NCI-H1930 (cell line): ENCODE measurements around the gene SEPTIN12.
"Not testable (repeated sequence)": the region's sequence is repeated elsewhere in the genome, so short reads cannot be mapped to it uniquely, and the experiment has no call there.

ENCODE experiments used
- DNase-seq, 2 experiments: peaks; one replicate each; lab custom pipeline; 2025; lab: John Stamatoyannopoulos, UW

The SEPTIN12 gene

DNA sequence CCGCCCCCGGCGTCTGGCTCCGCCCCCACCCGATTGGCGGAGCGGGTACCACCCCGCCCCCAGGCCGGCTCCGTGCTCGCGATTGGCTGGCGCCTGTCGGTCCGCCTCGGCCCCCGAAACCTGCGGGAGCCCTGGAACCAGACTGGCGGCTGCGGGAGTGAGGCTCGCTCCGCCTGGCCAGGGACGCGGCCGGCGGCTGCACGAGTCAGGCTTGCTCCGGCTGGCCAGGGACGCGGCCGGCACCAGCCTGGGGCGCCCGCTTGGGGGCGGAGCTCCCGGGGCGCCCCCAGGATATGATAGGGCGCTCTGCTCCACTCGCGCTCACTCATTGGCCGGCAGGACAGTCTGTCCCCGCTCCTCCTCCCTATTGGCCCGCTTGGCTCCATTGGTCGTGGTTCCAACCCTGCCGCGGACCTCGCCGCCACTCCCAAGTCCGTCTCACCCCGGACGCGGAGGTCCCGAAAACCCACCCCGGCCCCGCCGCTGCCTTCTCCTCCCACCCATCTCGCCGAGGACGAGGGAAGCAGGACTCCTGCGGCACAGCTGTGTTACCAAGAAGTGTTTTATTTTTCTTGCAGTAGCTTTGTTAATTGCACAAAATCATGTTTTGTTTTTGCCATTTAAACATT, 14.6 kb upstream of the SEPTIN12 start:
- peak; percentile 90 to 96 for DNase-seq

DNA sequence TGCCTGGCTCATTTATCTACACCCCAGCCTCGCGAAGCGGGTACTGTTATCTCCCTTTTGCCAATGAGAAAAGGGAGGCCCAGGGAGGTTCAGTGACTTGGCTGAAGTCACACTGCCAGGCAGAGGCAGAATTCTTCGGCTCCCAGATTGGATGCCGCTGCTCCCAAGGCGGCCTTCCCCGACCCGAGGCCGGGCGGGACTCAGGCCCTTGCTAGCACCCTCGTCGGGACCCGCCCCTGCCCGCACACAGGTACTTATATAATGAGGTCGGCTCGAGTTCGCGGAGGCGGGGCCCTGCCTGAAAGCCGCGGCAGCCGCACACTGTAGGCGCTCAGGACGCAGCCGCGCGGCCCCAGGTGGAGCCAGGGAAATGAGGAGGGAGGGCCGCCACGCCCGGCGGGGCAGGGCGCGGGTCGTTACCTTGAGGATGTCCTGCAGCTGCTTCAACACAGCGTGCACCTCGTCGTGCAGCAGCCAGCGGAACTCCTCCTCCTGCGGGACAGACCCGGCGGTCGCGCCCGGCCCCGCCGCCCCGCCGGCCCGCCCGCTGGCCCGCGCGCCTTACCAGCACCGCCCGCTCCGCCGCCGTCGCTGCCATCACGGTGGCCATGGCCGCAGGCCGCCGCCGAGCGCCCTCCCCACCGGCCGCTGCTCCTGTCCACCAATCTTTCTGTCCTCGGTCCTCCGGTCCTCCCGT, 14.0 kb upstream of the SEPTIN12 start, which contains the start of gene ROGDI:
Gene ROGDI (minus strand): TSS at position 672 of the 697 bp plus-strand sequence. CDS start 62 bp downstream, at position 610.
- DNase-seq, result peak; percentile 83 to 87

DNA sequence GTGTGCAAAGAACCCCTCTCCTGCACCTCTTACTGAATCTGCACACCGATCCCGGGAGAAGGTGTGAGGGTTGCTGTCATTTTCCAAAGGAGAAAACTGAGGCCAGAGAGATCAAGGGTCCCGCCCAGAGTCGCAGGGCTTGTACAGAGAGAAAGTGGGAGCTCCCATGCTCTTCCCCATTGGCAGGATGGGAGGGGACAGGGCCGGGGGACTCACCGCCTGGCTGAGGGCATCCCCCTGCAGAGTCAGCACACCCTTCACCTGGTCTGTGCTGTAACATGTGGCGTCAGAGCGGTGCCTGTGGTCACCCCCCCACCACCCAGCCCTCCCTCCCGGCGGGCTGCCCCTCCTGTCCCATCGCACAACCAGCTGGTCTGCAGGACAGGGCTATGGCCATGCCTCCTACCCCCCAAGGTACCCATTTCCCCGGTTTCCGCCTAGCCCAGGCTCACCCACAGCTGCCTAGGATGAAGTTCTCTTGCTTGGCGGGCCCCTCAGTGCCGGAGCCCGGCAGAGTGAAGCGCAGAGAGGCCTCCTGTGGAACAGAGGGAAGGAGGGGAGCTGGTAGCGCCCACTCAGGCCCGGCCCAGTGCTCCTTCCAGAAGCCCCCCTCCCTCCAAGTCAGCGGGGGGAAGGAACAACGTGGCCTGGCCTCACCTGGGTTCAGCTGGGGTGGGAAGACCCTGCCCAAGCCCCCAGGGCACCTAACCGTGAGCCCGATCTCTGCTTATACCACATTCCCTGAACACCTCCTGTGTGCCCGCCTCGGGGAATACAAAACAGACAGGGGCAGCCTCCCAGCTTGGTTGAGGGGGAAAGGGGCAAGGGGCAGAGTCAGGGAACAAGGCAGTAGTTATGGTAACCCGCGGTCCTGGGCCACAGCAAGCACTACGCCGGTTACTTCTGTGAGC, 13.2 kb upstream of the SEPTIN12 start:
- DNase-seq, result no peak

DNA sequence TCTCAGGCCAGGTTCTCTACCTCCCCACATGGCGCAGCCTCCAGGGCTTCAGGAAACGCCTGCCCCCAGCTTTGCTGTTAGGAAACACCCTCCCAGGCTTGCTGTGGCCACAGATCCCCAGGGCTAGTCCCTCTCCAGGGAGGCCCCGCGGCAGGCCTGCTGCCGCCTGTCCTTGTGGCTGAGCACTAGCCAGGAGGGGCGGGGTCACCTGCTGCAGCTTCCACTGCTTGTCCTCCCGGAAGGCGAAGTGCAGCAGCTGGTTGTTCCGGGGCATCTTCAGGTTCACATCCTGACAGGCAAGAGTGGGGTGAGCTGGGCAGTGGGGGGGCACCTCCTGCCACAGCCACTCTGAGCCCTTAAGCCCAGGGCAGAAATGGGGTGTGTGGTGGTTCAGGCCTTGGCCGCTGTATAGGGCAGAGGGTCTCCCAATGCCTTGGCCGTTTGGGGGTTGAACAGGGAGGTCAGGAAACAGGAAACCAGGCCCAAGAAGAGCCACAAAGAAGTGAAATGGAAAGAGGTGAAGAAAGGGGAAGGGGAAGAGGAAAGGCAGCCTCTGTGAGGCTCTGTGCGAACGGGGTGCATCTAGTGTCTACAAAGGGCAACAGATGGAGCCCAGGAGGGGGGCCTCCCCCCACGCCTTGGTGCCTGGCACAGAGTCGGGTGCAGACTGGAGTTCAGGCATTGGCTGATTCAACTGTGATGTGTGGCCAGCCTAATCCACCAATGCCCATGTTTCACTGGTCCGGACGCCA, 12.3 kb upstream of the SEPTIN12 start:
- no peak for DNase-seq

DNA sequence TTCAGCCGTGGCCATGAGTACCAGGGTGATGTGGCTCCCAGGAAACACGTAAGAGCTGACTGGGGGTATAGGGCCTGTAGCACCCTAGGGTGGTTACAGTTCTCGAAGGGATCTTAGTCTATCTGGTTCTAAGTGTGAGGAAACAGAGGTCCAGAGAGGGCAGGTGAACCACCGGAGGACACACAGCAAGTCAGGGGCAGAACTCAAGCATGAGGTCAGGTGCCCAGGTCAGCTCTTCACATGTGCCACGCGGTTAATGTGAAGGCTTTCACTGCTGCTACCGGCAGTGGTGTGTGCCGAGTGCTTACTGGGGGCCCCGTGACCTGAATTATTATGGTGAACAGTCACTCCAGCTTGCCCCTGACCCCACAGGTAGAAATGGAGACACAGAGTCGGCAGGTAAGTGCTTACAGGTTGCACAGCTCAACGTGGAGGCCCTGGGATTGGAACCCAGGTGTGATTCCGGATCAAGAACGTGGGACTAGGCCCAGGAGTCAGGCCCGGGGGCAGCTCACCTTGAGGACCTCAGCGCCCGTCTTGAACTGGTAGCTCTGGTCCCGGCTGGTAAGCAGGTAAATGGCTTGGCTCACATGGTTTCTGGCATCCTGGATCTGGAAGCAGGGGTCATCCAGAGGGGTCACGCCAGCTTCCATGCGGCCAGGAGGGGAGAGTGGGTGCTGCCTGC, 11.2 kb upstream of the SEPTIN12 start:
- no peak for DNase-seq

DNA sequence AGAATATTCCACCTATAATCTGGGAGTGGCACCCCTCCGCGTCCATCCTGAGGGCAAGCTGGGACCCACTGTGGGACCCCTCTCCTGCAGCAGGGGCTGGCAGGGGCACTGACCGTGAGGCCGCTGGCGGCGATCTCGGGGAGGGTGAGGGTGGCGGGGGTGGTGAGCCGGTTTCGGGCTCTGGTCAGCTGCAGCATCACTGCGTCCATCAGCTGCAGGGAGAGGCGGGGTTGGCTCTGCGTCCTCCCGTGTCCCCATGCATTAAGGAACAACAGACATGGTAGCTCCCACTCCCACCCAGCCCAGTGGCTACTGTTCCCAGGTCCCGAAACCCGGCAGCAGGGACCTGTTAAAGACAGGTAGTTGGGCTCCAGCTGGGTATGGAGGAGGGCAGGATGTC, 10.3 kb upstream of the SEPTIN12 start:
- no peak for DNase-seq

DNA sequence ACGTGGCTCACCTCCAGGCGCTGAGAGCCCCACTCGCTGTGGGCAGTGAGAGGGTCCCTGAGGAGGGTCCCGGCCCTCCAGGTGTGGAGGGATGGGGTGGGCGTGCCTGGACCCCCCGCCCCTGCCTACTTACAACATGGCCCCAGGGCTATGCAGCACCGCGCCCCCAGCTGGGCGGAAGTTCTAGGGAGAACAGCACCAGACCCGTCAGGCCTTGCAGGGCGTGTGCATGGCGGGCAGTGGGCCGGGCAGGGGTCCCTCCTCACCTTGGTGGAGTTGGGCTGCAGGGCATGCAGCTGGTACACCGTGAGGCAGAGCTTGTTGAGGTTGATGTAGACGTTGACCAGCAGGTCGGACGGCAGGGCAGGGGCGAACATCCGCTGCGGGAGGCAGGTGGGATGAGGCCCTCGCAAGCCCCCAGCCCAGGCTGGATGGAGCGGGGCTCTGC, 9.7 kb upstream of the SEPTIN12 start:
- DNase-seq, result no peak

DNA sequence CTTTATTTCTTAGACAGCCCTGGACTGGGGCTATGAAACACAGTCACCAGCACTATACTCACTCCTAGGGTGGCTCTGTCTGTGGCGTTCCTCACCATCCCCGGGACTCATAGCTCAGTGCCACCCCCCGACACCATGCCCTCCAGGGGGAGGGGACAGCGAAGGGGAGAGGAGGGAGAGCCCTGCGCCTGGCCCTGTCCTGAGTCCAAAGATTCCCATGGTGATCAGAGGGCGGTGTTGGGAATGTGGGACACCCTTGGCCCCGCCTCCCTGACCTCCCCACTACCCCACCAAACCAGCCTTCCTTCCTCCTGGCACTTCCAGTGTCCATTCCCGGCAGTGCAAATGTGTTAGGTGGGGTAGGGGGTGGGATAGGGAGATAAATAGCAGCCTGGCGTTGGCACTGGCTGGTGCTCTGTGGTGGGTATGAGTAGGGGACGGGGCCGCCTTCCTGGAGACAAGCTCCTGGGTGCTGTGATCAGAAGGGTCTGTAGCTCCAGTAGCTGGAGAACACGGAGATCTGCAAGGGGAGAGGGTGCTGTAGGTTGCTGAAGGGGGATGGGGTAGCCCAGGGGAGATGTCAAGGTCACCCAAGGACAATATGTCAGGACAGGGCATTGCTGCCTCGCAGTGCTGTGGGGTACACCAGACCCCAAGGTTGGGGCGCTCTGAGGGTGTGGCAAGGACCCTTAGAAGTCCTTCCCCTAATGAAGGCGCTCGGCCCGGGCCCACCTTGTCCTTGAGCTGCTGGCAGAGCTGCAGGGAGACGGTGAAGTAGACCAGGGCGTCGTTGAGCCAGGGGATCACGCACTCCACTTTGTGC, 9.0 kb upstream of the SEPTIN12 start:
- DNase-seq, result no peak

DNA sequence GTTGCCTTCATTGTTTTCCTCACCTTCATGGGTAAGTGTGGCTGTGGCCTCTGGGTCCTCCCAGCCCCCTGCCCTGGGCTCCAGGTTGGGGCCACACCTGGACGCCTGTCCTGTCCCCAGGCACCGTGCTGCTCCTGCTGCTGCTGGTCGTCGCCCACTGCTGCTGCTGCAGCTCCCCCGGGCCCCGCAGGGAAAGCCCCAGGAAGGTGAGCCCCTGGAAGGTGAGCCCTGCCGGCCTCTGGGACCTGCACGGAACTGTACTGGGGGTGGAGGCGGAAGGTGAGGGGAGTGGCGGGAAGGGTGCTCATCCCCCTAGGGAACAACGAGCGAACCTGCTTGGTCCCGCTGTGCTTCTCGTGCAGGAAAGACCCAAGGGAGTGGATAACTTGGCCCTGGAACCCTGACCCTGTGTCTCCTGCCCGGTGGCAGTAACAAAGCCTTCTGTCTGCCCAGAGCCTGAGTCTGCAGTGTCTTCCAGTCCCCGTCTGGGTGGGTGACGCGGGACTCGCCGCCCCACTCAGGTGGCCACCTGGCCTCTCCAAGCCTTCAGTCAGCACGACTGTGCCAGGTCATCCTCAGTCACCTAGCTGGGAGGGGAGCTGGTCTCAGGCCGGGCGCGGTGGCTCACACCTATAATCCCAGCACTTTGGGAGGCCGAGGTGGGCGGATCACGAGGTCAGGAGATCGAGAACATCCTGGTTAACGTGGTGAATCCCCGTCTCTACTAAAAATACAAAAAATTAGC, 7.9 kb upstream of the SEPTIN12 start:
- DNase-seq, result no peak

DNA sequence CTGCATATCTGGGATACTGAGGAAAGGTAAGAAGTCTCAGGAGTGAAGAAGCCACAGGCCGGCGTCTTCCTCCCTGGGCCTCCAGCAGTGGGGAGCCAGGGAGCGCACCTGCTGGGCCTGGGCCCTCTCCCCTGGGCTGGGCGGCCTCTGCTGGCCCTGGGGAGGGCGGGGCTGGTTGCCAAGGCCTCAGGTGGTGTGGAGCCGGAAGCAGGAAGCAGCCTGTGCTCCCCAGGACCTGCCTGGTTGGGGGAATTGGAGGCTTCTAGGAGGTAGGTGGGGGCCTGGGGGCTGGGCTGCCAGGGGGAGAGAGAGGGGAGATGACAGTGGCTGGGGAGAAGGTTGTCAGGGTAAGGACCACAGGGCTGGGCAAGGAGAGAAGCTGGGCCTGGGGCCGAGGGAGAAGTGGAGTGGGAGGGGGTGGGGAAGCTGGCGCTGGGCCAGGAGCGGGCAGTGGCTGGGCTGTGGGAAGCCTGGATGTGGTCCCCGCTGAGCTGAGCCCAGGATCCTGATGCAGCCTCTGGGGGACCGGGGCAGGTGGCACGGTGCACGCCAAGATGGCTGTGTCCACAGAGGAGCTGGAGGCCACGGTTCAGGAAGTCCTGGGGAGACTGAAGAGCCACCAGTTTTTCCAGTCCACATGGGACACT, 7.2 kb upstream of the SEPTIN12 start, which contains the start of gene SMIM22:
Gene SMIM22 (plus strand): TSS at position 189 of the 647 bp plus-strand sequence. CDS start 366 bp downstream, at position 555.
- DNase-seq, result no peak

DNA sequence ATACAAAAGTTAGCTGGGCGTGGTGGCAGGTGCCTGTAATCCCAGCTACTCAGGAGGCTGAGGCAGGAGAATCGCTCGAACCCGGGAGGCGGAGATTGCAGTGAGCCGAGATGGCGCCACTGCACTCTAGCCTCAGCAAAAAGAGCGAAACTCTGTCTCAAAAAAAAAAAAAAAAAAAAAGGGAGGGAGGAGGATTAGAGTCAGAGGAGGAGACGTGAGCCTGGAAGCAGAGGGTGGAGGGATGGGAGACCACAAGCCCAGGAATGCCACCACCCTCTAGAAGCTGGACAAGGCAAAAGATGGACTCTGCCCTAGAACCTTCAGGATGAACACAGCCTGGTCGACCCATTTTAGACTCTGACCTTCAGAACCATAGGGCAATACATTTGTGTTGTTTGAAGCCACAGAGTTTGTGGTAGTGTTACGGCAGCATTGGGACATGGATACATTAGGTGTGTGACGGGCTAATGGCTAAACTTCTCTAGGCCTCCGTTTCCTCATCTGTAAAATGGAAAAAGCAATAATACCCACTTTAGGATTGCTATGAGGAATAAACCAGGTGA, 4.9 kb upstream of the SEPTIN12 start:
- no peak for DNase-seq

DNA sequence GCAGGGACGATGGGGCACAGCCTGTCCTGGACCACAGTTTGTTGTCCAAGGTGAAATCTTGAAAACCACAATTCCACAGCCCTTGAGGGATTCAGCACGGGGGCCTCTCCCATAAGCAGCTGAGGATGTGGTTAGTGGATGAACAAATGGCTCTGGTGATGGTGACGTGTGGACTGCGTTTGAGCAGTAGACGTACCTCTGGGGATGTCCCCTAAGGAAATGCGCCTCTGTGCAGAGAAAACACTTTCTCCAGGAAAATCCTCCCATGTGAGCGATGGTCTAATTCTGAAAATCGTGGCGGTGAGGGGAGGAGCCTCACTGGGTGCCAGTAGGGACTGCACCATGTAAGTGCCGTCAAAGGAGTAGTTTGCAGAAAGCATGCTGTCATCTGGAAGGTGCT, 2.7 kb upstream of the SEPTIN12 start:
- no peak for DNase-seq

DNA sequence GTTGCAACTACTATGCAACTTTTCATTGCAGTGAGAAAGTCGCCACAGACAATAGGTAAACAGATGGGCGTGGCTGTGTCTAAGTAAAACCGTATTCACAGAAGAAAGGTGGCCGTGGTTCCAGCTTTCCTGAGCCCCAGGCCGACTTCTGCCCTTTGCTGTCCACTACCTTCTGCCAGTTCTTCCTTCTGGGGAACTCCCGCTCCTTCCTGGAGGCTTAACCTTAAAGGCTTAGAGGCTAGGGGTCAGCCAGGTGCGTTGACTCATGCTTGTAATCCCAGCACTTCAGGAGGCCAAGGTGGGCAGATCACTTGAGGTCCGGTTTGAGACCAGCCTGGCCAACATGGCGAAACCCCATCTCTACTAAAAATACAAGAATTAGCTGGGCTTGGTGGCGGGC, 2.1 kb upstream of the SEPTIN12 start:
- no peak for DNase-seq

DNA sequence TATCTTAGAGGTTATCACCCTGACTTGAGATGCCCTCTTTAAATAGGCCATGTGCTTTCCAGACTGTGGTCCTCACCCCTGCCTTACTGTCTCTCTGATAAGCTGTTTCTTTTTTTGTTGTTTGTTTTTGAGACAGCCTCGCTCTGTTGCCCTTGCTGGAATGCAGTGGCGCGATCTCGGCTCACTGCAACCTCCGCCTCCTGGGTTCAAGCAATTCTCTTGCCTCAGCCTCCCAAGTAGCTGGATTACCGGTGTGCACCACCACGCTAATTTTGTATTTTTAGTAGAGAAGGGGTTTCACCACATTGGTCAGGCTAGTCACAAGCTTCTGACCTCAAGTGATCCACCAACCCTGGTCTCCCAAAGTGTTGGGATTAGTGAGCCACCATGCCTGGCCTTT, 765 bp upstream of the SEPTIN12 start:
- DNase-seq, result no peak

DNA sequence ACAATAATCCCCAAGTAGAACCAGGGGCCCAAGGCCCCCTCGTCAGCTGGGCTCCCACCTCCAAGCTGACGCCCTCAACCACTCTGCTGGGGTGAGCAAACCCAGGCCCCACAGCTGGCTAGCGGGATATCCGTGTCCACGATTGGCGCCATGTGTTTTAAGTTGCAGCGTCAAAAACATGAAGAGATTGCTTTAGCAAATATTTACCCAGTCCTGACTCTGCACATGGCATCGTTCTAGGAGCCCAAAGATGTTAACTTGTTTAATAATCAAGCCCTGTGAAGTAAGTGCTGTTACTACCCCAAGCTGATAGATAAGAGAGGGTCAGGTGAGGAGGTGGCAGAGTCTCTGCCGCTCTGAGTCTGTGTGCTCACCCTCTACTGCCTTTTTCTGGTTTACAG, 344 bp upstream of the SEPTIN12 start:
- DNase-seq, result no peak

DNA sequence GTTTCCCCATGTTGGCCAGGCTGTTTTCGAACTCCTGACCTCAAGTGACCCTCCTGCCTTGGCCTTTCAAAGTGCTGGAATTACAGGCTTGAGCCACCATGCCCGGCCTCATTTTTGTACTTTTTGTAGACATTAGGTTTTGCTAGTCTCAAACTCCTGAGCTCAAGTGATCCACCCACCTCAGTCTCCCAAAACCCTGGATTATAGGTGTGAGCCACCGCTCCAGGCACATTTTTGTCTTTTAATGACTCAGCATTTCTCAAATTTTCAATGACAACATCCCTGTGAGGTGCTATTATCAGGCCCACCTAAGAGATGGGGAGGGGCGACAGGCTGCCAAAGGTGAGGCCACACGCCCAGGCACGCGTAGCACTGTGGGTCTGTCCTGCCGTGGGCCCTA, 1.1 kb downstream of the SEPTIN12 start:
- DNase-seq, result no peak

DNA sequence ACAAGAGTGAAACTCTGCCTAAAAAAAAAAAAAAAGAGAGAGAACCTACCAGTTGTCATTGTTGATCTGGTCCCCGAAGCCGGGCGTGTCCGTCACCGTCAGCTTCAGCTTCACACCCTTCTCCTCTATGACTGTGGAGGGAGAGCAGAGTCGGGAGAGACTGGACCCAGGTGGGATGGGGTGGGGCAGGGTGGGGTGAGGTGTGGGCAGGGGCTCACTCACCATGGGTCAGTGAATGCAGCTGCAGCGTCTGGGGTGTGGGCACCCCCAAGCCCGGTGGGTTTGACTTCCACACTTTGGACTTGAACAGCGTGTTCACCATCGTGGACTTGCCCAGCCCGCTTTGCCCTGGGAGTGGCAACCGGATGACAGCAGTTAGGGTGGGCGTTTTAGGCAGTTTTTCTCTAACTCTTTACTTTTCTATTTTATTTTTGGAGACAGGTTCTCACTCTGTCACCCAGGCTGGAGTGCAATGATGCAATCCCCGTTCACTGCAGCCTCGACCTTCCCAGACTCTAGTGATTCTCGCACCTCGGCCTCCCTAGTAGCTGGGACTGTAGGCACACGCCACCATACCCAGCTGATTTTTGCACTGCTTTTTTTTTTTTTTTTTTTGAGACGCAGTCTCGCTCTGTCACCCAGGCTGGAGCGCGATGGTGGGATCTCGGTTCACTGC, 2.2 kb downstream of the SEPTIN12 start:
- DNase-seq, result no peak

DNA sequence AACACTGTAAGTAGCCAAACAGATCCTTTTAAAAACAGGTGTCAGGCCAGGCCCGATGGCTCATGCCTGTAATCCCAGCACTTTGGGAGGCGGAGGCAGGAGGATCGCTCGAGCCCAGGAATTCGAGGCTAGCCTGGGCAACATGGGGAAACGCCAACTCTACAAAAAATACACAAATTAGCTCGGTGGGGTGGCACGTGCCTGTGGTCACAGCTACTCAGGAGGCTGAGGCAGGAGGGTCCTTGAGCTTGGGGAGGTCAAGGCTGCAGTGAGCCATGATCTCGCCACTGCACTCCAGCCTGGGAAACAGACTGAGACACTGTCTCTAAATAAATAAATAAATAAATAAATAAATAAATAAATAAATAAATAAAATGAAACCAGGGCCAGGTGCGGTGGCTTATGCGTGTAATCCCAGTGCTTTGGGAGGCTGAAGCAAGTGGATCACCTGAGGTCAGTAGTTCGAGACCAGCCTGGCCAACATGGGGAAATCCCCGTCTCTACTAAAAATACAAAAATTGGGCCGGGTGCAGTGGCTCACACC, 3.6 kb downstream of the SEPTIN12 start:
- DNase-seq, result not testable (repeated sequence)
